HG03103 (cell line): ENCODE results near the gene C11orf58.

Experiments used
- ATAC-seq: cut with Tn5 transposase; IDR thresholded peaks from one replicate; pipeline ENCODE4 v1.9.1; 2021; ENCODE audit warnings: low read depth; ENCODE audit not compliant: unreplicated experiment

Gene C11orf58

GRCh38 chr11:16767137-16767536, 28.7 kb downstream of the C11orf58 start:
- no peak for ATAC-seq

GRCh38 chr11:16767957-16768356, 29.5 kb downstream of the C11orf58 start:
- ATAC-seq, result no peak

DNA sequence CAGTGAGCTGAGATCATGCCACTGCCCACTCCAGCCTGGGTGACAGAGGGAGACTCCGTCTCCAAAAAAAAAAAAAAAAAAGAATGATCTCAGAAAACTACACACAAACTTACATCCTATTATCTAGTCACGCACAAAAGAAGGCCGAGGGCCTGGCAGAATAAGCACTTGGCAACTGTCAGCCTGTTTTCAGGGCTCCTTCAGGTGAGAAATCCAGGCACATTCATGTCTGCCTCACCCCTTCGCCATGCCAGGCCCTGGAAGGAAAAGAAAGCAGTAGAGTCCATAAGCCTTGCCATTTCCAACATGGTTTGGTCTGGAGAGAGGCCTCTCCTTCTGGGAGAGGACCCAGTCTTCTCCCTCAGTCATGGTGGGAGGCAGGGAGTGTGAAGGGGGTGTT, 30.9 kb downstream of the C11orf58 start:
- no peak for ATAC-seq

DNA sequence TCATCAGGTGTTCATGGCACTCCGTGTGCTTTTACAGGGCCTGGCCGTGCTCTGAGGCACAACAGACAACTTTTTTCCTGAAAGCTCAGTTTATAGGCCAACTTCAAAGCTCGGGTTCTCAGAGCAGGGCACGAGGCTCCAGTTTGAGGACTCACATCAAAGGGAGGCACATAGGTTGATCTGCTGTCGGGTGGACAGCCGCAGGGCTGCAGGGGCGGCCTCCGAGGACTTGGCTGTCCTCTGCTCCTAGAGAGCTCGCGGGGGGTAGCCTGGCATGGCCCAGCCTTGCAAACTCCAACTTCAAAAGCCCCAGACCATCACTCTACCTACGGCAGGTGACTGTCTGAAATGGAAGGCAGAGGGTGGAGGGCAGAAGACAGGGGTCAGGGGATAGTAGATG, 31.6 kb downstream of the C11orf58 start:
- no peak for ATAC-seq

- ATAC-seq, result no peak
These were observed 33.1 kb downstream of the C11orf58 start for GRCh38 chr11:16771350-16772140.

GRCh38 chr11:16772141-16772512, 33.7 kb downstream of the C11orf58 start:
- no peak for ATAC-seq

DNA sequence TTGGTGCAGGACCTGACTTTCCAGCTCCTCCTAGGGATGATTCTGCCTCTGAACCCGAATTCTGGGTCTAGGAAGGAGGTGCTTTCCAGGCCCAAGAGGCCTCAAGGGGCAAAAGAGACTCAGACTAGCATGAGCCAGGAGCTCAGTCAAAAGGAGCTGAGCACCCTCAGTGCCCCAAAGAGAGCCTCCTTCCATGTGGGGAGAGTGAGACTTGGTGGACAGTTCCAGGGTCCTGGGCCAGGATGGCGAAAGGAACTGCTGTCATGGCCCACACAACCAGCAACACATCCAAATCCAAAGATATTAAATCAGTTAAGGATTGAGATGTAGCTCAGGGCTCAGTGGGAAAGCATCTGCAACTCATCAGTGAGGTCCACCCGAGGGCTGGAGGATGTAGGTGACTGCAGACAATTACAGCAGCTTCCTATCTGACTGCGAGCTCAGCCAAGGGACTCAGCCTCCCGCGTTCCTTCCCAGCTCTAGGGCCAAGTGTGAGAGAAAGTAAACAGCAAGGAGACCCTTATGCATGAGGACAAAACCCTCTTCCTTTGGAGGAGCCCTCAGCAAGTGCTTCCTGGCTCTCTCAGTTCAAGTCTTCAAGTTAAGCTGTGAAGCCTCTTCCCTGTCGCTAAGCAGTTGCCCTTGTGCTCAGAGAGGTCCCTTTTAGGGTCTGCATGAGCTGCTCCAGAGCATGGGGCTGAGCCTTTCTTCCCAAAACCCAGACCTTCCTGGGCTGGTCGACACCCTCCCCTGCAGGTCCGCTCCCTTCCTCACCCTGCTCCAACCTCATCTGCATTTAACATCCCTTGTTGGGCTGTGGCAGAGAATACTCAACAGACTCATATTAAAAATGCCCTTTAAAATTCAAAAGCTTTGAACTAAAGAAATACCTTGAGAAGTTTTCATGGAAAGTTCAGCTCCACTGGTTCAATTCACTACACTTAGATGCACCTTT, 35.8 kb downstream of the C11orf58 start:
- ATAC-seq, result no peak

- no peak for ATAC-seq
These were observed 36.6 kb downstream of the C11orf58 start for GRCh38 chr11:16774936-16775613.

DNA sequence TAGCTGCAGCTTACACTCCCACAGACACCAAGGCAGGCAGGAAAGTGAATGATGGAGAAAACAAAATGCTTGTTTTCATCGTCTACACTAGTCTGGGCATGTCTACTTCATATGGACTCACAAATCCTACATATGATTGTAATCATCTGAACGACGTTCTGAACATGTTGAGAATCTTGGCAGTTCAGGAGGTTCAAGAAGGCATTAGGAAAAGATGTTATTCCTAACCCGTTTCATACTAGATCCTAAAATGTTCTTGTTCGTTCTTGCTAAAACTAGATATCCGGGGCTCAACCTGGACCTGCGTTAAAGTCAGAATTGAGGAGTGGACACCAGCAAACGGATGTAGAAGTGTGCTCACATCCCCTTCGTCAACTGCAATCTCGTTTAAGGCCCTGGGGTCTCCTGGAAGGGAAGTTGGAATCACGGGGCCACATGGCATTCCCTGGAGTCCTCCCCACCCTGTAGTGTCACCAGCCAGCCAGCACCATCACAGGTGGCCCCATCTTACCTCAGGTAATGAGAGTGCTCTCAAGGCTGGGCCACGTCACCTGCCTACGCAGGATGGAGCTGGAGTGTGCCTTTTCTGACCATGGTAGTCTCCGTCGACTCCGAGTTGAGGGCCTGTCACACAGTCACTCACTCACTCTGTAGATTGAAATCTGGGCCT, 37.3 kb downstream of the C11orf58 start:
- ATAC-seq, result no peak

DNA sequence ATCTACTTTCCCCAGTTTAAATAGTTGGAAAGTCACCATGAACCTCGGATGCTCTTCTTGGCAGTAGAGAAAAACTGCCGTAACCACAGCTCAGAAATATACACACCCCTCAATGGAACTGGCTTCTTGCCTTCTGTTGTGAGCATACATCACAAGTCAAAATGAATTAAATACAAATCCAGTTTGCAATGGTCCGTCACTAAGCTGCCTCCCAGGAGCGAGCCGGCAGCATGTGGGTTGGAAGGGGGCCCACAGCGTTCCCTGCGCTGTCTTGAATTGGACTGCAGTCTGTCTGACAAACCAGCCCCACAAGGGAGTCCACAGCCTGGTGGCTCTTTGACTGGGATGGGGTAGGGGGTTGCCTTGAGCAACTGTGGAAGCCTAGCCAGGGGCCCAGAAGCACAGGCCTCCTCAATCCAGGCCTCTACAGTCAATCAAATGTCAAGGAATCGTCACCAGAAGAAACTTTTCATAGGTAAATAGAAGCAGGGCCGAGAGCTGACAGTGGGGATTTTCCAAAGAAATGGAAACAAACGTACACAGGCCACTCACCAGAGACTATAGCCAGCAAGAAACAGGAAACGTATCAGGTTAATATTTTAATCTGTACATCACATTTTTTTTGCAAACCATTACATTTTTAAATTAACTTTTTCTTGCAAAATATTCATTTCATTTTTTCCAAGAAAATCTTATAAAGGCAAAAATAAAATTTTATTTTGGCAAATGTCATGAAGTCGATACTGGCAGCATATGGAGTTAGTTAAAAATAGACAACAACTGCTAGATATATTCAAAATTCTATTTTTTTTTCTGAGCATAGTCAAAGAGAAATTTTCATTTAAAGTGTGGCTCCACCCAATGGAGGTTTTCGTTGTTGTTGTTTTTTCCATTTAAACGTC, 38.5 kb downstream of the C11orf58 start:
- ATAC-seq, result no peak

- ATAC-seq, result no peak
These were observed 39.1 kb downstream of the C11orf58 start for GRCh38 chr11:16777613-16777975.

GRCh38 chr11:16778286-16778685, 39.8 kb downstream of the C11orf58 start:
- no peak for ATAC-seq

DNA sequence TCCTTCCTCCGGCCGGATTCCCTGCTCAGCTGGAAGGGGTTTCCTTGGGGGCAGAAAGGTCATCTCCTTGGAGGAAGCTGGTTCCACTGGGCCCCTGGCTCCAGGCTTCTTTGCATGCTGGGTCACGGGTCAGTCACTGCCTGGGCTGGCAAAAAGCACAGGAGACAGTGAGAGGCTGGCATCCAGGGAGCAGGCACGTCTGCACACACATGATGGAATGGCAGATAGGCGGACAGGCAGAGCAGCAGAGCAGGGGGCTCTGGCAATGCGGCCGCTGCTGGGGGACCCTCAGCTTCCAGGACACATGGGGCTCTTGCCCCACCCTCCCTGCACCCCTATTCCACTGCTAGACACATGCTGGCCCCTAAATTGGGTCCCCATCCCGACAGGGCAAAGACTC, 40.4 kb downstream of the C11orf58 start:
- ATAC-seq, result no peak

GRCh38 chr11:16779436-16779835, 41.0 kb downstream of the C11orf58 start:
- no peak for ATAC-seq

DNA sequence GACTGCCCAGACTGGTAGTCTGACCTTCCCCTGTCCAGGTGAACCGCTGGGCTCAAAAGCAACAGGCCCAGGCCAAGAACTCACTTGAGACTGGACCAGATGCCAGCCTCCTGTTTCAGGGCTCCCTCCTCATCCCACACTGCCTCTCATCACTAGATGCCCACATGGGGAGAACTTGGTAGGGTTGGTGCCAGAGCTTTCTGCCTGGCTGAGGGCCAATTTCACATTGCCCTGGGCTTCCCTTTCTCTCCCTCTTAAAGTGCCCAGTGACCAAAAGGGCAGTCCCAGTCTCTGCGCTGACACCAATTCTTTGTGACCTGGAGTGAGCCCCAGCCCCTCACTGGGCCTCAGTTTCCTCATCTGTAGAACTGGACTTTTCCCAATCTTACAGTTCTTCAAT, 41.7 kb downstream of the C11orf58 start:
- ATAC-seq, result no peak

DNA sequence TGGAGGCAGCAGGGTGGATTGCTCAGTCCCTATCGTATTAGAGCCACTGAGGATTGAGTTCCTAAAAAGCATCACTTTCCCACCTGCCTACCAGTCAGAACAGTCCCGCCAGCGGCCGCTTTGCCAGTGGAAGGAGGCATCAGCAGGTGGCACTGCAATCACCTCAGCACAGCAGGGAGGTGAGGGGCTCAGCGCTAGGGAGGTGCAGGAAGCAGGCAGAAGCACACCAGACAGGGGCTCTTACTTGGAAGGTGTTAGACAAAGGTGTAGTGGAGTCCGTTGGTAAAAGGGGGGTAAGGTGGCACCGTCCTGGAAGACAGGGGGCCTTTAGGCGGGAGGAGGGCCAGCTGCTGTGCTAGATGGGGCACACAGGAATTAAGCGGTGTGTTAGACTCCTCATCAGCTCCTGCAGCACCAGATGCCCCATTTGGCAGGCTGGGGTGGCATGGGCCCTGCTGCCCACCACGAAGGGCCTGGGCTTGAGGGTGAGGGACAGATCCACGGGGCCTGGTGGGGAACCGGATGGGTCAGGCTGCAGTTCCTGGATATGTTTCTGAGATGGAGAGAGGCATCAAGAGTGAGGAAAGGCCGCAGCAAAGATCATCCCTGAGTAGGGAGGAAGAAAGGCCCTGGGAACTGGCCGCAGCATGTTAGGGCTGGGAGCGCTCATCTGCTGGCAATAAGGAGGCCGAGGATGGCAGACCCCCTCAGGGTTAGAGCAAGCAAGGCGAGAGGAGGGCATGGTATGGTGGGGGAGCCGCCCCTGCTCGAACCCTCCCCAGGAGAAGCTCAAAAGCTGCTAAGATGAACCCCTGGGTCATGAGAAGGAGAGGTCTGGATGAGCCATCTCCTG, 42.5 kb downstream of the C11orf58 start:
- no peak for ATAC-seq

DNA sequence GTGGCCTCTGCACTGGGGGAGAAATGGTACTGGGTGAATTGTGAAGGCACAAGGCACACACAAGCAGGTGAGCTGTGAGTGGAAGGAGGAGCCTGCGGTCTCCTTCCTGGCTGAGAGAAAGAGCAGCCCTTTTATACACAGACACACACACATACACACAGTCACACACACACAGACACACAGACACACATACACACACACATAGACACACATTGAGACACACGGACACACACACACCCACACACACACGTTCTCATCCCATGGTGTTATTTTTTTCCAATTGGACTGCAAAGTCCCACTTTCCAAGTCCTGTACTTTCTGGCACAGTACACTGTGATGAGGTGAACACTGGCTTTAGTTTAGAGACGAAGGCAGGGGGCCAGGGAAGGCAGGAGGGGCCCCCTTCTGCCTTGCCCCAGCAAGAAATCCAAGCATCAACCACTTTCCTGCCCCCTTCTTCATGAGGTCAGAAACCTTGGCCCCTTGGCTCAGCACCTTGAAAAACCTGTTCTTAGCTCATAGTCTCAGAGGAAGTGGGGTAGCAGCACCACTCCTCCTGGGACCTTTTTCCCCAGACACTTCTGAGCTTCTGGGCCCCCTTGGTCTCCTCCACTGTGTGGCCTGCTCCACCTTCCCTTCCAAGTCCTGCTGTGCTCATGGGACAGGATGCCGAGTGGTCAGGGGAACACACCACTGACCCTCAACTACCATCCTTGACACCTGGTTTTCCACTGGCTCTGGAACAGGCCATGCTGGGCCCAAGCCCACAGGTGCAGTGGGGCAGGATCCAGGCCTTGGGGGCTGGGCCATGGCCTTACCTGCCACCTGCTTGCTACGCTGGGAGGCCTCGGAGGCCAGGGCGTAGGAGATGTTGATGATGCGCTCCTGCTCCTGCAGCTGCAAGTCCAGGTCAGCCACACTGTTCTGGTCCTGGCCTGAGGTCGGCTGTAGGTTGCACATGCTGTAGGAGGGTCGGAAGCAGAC, 43.8 kb downstream of the C11orf58 start:
- no peak for ATAC-seq
